ENCODE measurements around the gene TLE2. TPM values are rescaled to one million over a fixed set of nuclear protein-coding genes. Genes with fewer than 3 reads are reported as not detected.
A peak's percentile ranks its signal among the peaks of the same experiment; 100 is the strongest.

Gene TLE2
- total and polyA plus RNA-seq, 4 experiments from 2014 or later, result 5.5 to 23.1 (median 14.0) TPM

GRCh38 chr19:2987797-2988196 is 41.3 kb downstream of the TLE2 start:
- Histone ChIP-seq H3K27me3 (ENCODE audit: insufficient read depth, low read length) (no peaks in the 10 kb centered on the region), H3K27ac (ENCODE audit: low read depth, low read length) (no peak overlapping the region), H3K4me3 (ENCODE audit: low read length in 2 of 2) (no peak overlapping the region), H3K9me3 (ENCODE audit: control insufficient read depth in 1 of 2, low read length in 2 of 2) (no peaks in the 10 kb centered on the region), H3K36me3 (ENCODE audit: insufficient read depth, low read length) (no peaks in the 10 kb centered on the region), H3K4me1 (ENCODE audit: insufficient read depth, low read length) (no peaks in the 10 kb centered on the region)
- Mint-ChIP-seq H3K36me3 (no peaks in the 10 kb centered on the region), H3K4me3 (no peak overlapping the region), H3K27ac (no peak overlapping the region), H3K9me3 (no peaks in the 10 kb centered on the region), H3K27me3 (peaks cover 10 to 14% of the 10 kb centered on the region in 2 donors), H3K4me1 (peaks cover 0 to 3% (median 0%) of the 10 kb centered on the region in 4 donors)
- POLR2A ChIA-PET (ENCODE audit: partially characterized antibody), result no interaction called here
- intact Hi-C loops (cut with micrococcal nuclease), result no loop called here
- DNase-seq, result no peak
- CTCF ChIA-PET (ENCODE audit: partially characterized antibody), result interaction anchor here (1.5 kb wide), 1 partner anchor 11 kb away, joined by 3 read pairs; no protein-coding TSS in a partner anchor

- ChIA-PET CTCF (ENCODE audit: partially characterized antibody) (no interaction called here), POLR2A (ENCODE audit: partially characterized antibody) (no interaction called here)
- H3K27ac Mint-ChIP-seq, result no peak overlapping the region
Observed at GRCh38 chr19:2986951-2987524, 42.0 kb downstream of the TLE2 start.

GRCh38 chr19:2984215-2984528 is 44.9 kb downstream of the TLE2 start:
- no peak overlapping the region for H3K4me3 Mint-ChIP-seq
- Histone ChIP-seq H3K27ac (ENCODE audit: low read depth, low read length) (no peak overlapping the region), H3K36me3 (ENCODE audit: insufficient read depth, low read length) (no peaks in the 10 kb centered on the region), H3K4me3 (ENCODE audit: low read length in 2 of 2) (no peak overlapping the region), H3K4me1 (ENCODE audit: insufficient read depth, low read length) (no peaks in the 10 kb centered on the region), H3K9me3 (ENCODE audit: control insufficient read depth in 1 of 2, low read length in 2 of 2) (no peaks in the 10 kb centered on the region), H3K27me3 (ENCODE audit: insufficient read depth, low read length) (no peaks in the 10 kb centered on the region)
- ChIA-PET CTCF (ENCODE audit: partially characterized antibody) (no interaction called here), POLR2A (ENCODE audit: partially characterized antibody) (no interaction called here)
- intact Hi-C loops (cut with micrococcal nuclease), result no loop called here
- H3K27ac Mint-ChIP-seq, result no peak overlapping the region
- no peaks in the 10 kb centered on the region for H3K9me3 Mint-ChIP-seq
- H3K36me3 Mint-ChIP-seq, result no peaks in the 10 kb centered on the region
- no peak for DNase-seq
- peaks cover 10 to 17% of the 10 kb centered on the region in 2 donors for H3K27me3 Mint-ChIP-seq
- peaks cover 0 to 3% (median 0%) of the 10 kb centered on the region in 4 donors for H3K4me1 Mint-ChIP-seq

More at GRCh38 chr19:2986951-2987524, 42.0 kb downstream of the TLE2 start:
- DNase-seq, result no peak
- H3K36me3 ChIP-seq (ENCODE audit: insufficient read depth, low read length), result no peaks in the 10 kb centered on the region
- no peak overlapping the region for H3K4me3 ChIP-seq (ENCODE audit: low read length in 2 of 2)
- H3K4me1 Mint-ChIP-seq, result peaks cover 0 to 3% (median 0%) of the 10 kb centered on the region in 4 donors
- H3K9me3 Mint-ChIP-seq, result no peaks in the 10 kb centered on the region
- H3K27ac ChIP-seq (ENCODE audit: low read depth, low read length), result no peak overlapping the region
- no peaks in the 10 kb centered on the region for H3K27me3 ChIP-seq (ENCODE audit: insufficient read depth, low read length)
- intact Hi-C loops (cut with micrococcal nuclease), result no loop called here
- peaks cover 10 to 14% of the 10 kb centered on the region in 2 donors for H3K27me3 Mint-ChIP-seq
- no peaks in the 10 kb centered on the region for H3K4me1 ChIP-seq (ENCODE audit: insufficient read depth, low read length)
- H3K9me3 ChIP-seq (ENCODE audit: control insufficient read depth in 1 of 2, low read length in 2 of 2), result no peaks in the 10 kb centered on the region
- no peaks in the 10 kb centered on the region for H3K36me3 Mint-ChIP-seq
- no peak overlapping the region for H3K4me3 Mint-ChIP-seq

GRCh38 chr19:2983351-2984214 is 45.5 kb downstream of the TLE2 start:
- ChIA-PET POLR2A (ENCODE audit: partially characterized antibody) (no interaction called here), CTCF (ENCODE audit: partially characterized antibody) (no interaction called here)
- no peak overlapping the region for H3K4me3 ChIP-seq (ENCODE audit: low read length in 2 of 2)
- DNase-seq, result no peak
- no peaks in the 10 kb centered on the region for H3K9me3 ChIP-seq (ENCODE audit: control insufficient read depth in 1 of 2, low read length in 2 of 2)
- peaks cover 0 to 3% (median 0%) of the 10 kb centered on the region in 4 donors for H3K4me1 Mint-ChIP-seq
- no peaks in the 10 kb centered on the region for H3K36me3 ChIP-seq (ENCODE audit: insufficient read depth, low read length)
- H3K27ac Mint-ChIP-seq, result no peak overlapping the region
- peaks cover 10 to 15% of the 10 kb centered on the region in 2 donors for H3K27me3 Mint-ChIP-seq
- H3K4me1 ChIP-seq (ENCODE audit: insufficient read depth, low read length), result no peaks in the 10 kb centered on the region
- peak overlapping the region in 1 of 8 donors; percentile 57 for H3K4me3 Mint-ChIP-seq
- no peaks in the 10 kb centered on the region for H3K9me3 Mint-ChIP-seq
- intact Hi-C loops (cut with micrococcal nuclease), result no loop called here
- H3K27me3 ChIP-seq (ENCODE audit: insufficient read depth, low read length), result no peaks in the 10 kb centered on the region
- no peak overlapping the region for H3K27ac ChIP-seq (ENCODE audit: low read depth, low read length)
- H3K36me3 Mint-ChIP-seq, result no peaks in the 10 kb centered on the region

- Mint-ChIP-seq H3K27me3 (peaks cover 10 to 14% of the 10 kb centered on the region in 2 donors), H3K4me1 (peaks cover 0 to 3% (median 0%) of the 10 kb centered on the region in 4 donors), H3K27ac (no peak overlapping the region), H3K36me3 (no peaks in the 10 kb centered on the region), H3K9me3 (no peaks in the 10 kb centered on the region), H3K4me3 (no peak overlapping the region)
- Histone ChIP-seq H3K36me3 (ENCODE audit: insufficient read depth, low read length) (no peaks in the 10 kb centered on the region), H3K9me3 (ENCODE audit: control insufficient read depth in 1 of 2, low read length in 2 of 2) (no peaks in the 10 kb centered on the region), H3K27ac (ENCODE audit: low read depth, low read length) (no peak overlapping the region), H3K4me3 (ENCODE audit: low read length in 2 of 2) (no peak overlapping the region), H3K27me3 (ENCODE audit: insufficient read depth, low read length) (no peaks in the 10 kb centered on the region), H3K4me1 (ENCODE audit: insufficient read depth, low read length) (no peaks in the 10 kb centered on the region)
- ChIA-PET POLR2A (ENCODE audit: partially characterized antibody) (no interaction called here), CTCF (ENCODE audit: partially characterized antibody) (no interaction called here)
- intact Hi-C loops (cut with micrococcal nuclease), result no loop called here
- DNase-seq, result no peak
Observed at GRCh38 chr19:2982983-2983350, 46.1 kb downstream of the TLE2 start.

- H3K27ac Mint-ChIP-seq, result no peak overlapping the region
- Histone ChIP-seq H3K4me1 (ENCODE audit: insufficient read depth, low read length) (peaks cover 1% of the 10 kb centered on the region), H3K4me3 (ENCODE audit: low read length in 2 of 2) (no peak overlapping the region), H3K27ac (ENCODE audit: low read depth, low read length) (no peak overlapping the region), H3K27me3 (ENCODE audit: insufficient read depth, low read length) (no peaks in the 10 kb centered on the region), H3K36me3 (ENCODE audit: insufficient read depth, low read length) (no peaks in the 10 kb centered on the region), H3K9me3 (ENCODE audit: control insufficient read depth in 1 of 2, low read length in 2 of 2) (no peaks in the 10 kb centered on the region)
- no peaks in the 10 kb centered on the region for H3K9me3 Mint-ChIP-seq
- H3K4me3 Mint-ChIP-seq, result no peak overlapping the region
- CTCF ChIA-PET (ENCODE audit: partially characterized antibody), result no interaction called here
- no peaks in the 10 kb centered on the region for H3K36me3 Mint-ChIP-seq
- POLR2A ChIA-PET (ENCODE audit: partially characterized antibody), result no interaction called here
- peaks cover 10 to 14% of the 10 kb centered on the region in 2 donors for H3K27me3 Mint-ChIP-seq
- intact Hi-C loops (cut with micrococcal nuclease), result no loop called here
- no peak for DNase-seq
- H3K4me1 Mint-ChIP-seq, result peaks cover 0 to 3% (median 0%) of the 10 kb centered on the region in 4 donors
Observed at GRCh38 chr19:2982561-2982960, 46.5 kb downstream of the TLE2 start.

- Mint-ChIP-seq H3K27ac (no peak overlapping the region), H3K27me3 (peaks cover 8 to 16% of the 10 kb centered on the region in 2 donors)
- CTCF ChIA-PET (ENCODE audit: partially characterized antibody), result no interaction called here
Observed at GRCh38 chr19:2981898-2982297, 47.2 kb downstream of the TLE2 start.

More at GRCh38 chr19:2981898-2982297, 47.2 kb downstream of the TLE2 start:
- Histone ChIP-seq H3K4me3 (ENCODE audit: low read length in 2 of 2) (no peak overlapping the region), H3K4me1 (ENCODE audit: insufficient read depth, low read length) (peaks cover 5% of the 10 kb centered on the region), H3K27ac (ENCODE audit: low read depth, low read length) (no peak overlapping the region), H3K36me3 (ENCODE audit: insufficient read depth, low read length) (no peaks in the 10 kb centered on the region), H3K9me3 (ENCODE audit: control insufficient read depth in 1 of 2, low read length in 2 of 2) (no peaks in the 10 kb centered on the region), H3K27me3 (ENCODE audit: insufficient read depth, low read length) (no peaks in the 10 kb centered on the region)
- Mint-ChIP-seq H3K4me1 (peaks cover 2 to 4% (median 4%) of the 10 kb centered on the region in 4 donors), H3K4me3 (no peak overlapping the region), H3K36me3 (peaks cover 0 to 3% of the 10 kb centered on the region in 2 donors), H3K9me3 (no peaks in the 10 kb centered on the region)
- POLR2A ChIA-PET (ENCODE audit: partially characterized antibody), result interaction anchor here (1.6 kb wide), 1 partner anchor 71 kb away, joined by 5 read pairs; no protein-coding TSS in a partner anchor
- intact Hi-C loops (cut with micrococcal nuclease), result no loop called here
- DNase-seq, result no peak
